Activated CD4-positive, alpha-beta T cell treated with anti-CD3 and anti-CD28 coated beads, Interleukin-2, amount 50 U/mL, for 1 hour (primary cell): ENCODE data around the gene IGFBP1.
A peak's percentile ranks its signal among the peaks of the same experiment; 100 is the strongest.

Experiments
- DNase-seq: peaks from one replicate; pipeline ENCODE4 v3.0.0-alpha.2; 2020

The IGFBP1 gene

GRCh38 chr7:45910855-45911254 lies 22.6 kb downstream of the IGFBP1 start:
- DNase-seq, result no peak

- no peak for DNase-seq
These were observed 23.0 kb downstream of the IGFBP1 start for GRCh38 chr7:45911311-45911710.

GRCh38 chr7:45912972-45913371 lies 24.7 kb downstream of the IGFBP1 start:
- no peak for DNase-seq

- no peak for DNase-seq
These were observed 26.6 kb downstream of the IGFBP1 start for GRCh38 chr7:45914911-45915310.

GRCh38 chr7:45915606-45916005 lies 27.3 kb downstream of the IGFBP1 start:
- DNase-seq, result no peak

- no peak for DNase-seq
These were observed 28.8 kb downstream of the IGFBP1 start for GRCh38 chr7:45917064-45917463.

GRCh38 chr7:45917658-45918057 lies 29.4 kb downstream of the IGFBP1 start:
- DNase-seq, result peak; percentile 72

GRCh38 chr7:45918556-45918955 lies 30.3 kb downstream of the IGFBP1 start:
- no peak for DNase-seq

- no peak for DNase-seq
These were observed 31.0 kb downstream of the IGFBP1 start for GRCh38 chr7:45919231-45919784.

- no peak for DNase-seq
These were observed 31.7 kb downstream of the IGFBP1 start for GRCh38 chr7:45919993-45920459.

- no peak for DNase-seq
These were observed 32.5 kb downstream of the IGFBP1 start, which contains the start of gene IGFBP3 for GRCh38 chr7:45920502-45921380. Gene IGFBP3, minus strand, starts transcription at chr7:45921272. Its CDS starts 132 bp downstream, at chr7:45921140.

- DNase-seq, result no peak
These were observed 33.1 kb downstream of the IGFBP1 start for GRCh38 chr7:45921381-45921698.

- DNase-seq, result no peak
These were observed 33.6 kb downstream of the IGFBP1 start for GRCh38 chr7:45921699-45922519.

- DNase-seq, result no peak
These were observed 34.5 kb downstream of the IGFBP1 start for GRCh38 chr7:45922810-45923209.

- DNase-seq, result peak; percentile 44
These were observed 35.0 kb downstream of the IGFBP1 start for GRCh38 chr7:45923290-45923689.

GRCh38 chr7:45923818-45924217 lies 35.5 kb downstream of the IGFBP1 start:
- DNase-seq, result no peak

GRCh38 chr7:45924283-45924682 lies 36.0 kb downstream of the IGFBP1 start:
- DNase-seq, result no peak

- no peak for DNase-seq
These were observed 39.4 kb downstream of the IGFBP1 start for GRCh38 chr7:45927721-45928120.

- DNase-seq, result no peak
These were observed 42.7 kb downstream of the IGFBP1 start for GRCh38 chr7:45930967-45931366.

GRCh38 chr7:45937301-45937700 lies 49.0 kb downstream of the IGFBP1 start:
- DNase-seq, result no peak

GRCh38 chr7:45937862-45938261 lies 49.6 kb downstream of the IGFBP1 start:
- DNase-seq, result no peak

- no peak for DNase-seq
These were observed 50.5 kb downstream of the IGFBP1 start for GRCh38 chr7:45938626-45939302.

- DNase-seq, result no peak
These were observed 51.3 kb downstream of the IGFBP1 start for GRCh38 chr7:45939574-45939973.
